Kidney epithelial cell (primary cell): ENCODE data around the gene DPYSL4. TPM values are rescaled to one million over a fixed set of nuclear protein-coding genes. Genes with fewer than 3 reads are reported as not detected.

Source experiments
- DNase-seq: peaks from one replicate; pipeline ENCODE4 v3.0.0-alpha.2; 2010; ENCODE audit warnings: low read depth
- H3K27me3 ChIP-seq: 2 replicates; pipeline ENCODE4 v1.6.0; 2011; ENCODE audit warnings: low read length; ENCODE audit not compliant: control insufficient read depth, insufficient read depth
- H3K36me3 ChIP-seq: 2 replicates; pipeline ENCODE4 v1.5.1; 2011; ENCODE audit warnings: low read length; ENCODE audit not compliant: control insufficient read depth, insufficient read depth
- H3K4me3 ChIP-seq: 2 replicates; pipeline ENCODE4 v1.5.1; 2011; ENCODE audit warnings: low read depth, mild to moderate bottlenecking, control low read depth, low read length
- CTCF ChIP-seq: IDR thresholded peaks from 2 replicates; pipeline ENCODE4 v1.5.1; 2011; ENCODE audit warnings: mild to moderate bottlenecking, moderate library complexity, low read length, control low read depth, inconsistent platforms; ENCODE audit not compliant: insufficient read depth, poor library complexity, severe bottlenecking
- total RNA-seq: library from RNA; depleted of rRNA; stranded (reverse); fragments of >200 nt; gene quantifications from 2 replicates; pipeline ENCODE4 v1.2.3, GENCODE V29; 2015

DPYSL4 gene
- total RNA-seq, 1 donor from 2014 or later = 15.3 TPM

DNA sequence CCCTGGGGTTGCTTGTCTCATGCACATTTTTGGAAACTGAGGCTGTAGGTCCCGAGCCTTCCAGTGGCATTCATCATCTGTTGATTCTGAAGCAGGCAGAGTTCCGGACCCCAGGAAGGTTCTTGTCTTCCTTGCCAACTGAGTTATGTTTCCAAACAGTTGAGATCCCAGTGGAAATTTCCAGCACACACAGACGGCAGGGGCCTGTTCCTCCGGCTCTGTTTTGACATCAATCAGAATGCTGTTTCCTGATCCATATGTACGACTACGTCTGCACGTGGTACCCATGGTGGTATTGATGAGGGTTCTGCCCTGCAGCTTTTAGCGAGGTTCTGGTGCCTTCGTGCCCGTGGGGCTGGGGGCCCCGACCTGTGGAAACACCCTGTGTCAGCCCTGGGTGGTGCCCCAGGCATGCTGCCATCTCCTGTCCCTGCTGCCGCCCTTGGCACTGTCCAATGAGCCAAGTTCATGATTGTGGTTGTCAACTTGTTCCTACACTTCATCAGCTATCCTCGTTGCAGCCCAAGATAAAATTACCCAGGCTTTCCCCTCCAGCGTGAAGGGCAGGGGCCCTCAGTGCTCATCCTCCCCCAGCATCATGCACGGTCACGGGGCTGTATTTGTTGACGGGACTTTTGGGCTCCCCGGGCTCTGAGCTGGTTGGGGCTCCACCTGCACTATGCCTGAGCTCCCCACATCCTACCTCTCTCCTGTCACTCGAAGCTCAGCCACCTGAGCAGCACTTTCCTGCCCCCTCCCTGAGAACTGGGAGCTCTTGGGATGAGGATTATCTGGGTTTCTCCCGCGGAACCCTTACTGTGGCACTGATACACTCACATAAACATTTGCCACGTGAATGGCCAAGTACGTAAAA lies 7.8 kb upstream of the DPYSL4 start:
- Histone ChIP-seq H3K27me3 (peaks cover 43% of the 10 kb centered on the region), H3K36me3 (no peaks in the 10 kb centered on the region), H3K4me3 (no peak overlapping the region)
- no peak for DNase-seq
- no peak for TF ChIP-seq CTCF

- no peak for DNase-seq
- H3K36me3 ChIP-seq = no peaks in the 10 kb centered on the region
- no peak for TF ChIP-seq CTCF
- H3K4me3 ChIP-seq = no peak overlapping the region
- H3K27me3 ChIP-seq = peaks cover 46% of the 10 kb centered on the region
Observed at GRCh38 chr10:132179551-132180392, 7.0 kb upstream of the DPYSL4 start.

DNA sequence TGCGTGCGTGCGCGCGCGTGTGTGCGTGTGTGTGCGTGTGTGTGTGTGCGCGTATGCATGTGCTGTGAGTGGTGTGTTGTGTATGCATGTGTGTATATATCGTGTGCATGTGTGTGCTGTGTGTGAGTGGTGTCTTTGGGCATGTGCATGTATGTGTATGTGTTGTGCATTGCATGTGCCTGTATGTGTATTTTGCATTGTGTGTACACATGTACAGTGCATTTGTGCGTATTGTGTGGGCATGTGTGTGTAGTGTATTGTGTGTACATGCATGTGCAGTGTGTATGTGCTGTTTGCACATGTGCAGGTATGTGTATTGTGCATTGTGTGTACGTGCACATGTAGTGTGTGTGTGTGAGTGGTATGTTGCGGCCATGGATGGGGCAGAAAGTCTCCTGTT lies 6.0 kb upstream of the DPYSL4 start:
- no peak for DNase-seq
- no peak for TF ChIP-seq CTCF
- H3K4me3 ChIP-seq = no peak overlapping the region
- H3K36me3 ChIP-seq = no peaks in the 10 kb centered on the region
- peaks cover 56% of the 10 kb centered on the region for H3K27me3 ChIP-seq

- H3K27me3 ChIP-seq = peaks cover 54% of the 10 kb centered on the region
- no peak for TF ChIP-seq CTCF
Observed at GRCh38 chr10:132181691-132182425, 4.9 kb upstream of the DPYSL4 start.

DNA sequence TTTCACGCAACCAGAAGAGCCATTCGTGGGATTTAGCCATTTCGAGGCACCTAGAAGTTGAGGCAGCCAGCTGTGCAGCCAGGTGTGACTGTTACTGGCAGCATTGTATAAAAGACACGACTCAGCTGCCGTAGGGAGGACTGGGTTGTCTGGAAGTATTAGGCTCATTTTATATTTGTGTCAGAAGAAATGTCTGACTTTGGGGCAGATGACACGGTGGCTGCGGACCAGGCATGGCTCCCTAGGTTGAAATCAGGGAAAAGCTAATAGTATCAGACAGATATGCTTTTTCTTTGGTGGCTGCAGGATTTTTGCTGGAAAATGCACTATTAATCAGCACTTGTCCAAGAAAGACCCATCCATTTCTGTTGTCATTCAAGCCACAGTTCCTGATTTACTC lies 4.2 kb upstream of the DPYSL4 start:
- peaks cover 53% of the 10 kb centered on the region for H3K27me3 ChIP-seq
- H3K36me3 ChIP-seq = no peaks in the 10 kb centered on the region
- no peak for TF ChIP-seq CTCF
- no peak overlapping the region for H3K4me3 ChIP-seq
- no peak for DNase-seq

More at GRCh38 chr10:132181691-132182425, 4.9 kb upstream of the DPYSL4 start:
- no peak overlapping the region for H3K4me3 ChIP-seq
- no peak for DNase-seq
- no peaks in the 10 kb centered on the region for H3K36me3 ChIP-seq
